GM21619 (cell line): ENCODE results near the gene HIF3A.
"Not testable (repeated sequence)": the region's sequence is repeated elsewhere in the genome, so short reads cannot be mapped to it uniquely, and the experiment has no call there.

Experiments
- ATAC-seq: cut with Tn5 transposase; IDR thresholded peaks from one replicate; pipeline ENCODE4 v1.9.1; 2021; ENCODE audit not compliant: unreplicated experiment

HIF3A gene

DNA sequence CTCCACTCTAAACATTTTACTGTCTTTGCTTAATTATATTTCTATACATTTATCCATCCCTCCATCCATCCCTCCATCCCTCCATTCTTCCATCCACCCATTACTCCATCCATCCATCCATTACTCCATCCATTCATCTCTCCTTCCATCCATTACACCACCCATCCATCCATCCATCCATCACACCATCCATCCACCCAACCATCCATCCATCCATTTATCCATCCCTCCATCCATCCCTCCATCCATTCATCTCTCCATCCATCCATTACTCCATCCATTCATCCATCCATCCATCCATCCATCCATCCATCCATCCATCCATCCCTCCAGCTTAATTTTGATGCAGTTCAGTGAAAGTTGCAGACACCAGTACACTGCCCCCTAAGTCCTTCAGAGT lies 5.0 kb upstream of the HIF3A start:
- no peak for ATAC-seq

DNA sequence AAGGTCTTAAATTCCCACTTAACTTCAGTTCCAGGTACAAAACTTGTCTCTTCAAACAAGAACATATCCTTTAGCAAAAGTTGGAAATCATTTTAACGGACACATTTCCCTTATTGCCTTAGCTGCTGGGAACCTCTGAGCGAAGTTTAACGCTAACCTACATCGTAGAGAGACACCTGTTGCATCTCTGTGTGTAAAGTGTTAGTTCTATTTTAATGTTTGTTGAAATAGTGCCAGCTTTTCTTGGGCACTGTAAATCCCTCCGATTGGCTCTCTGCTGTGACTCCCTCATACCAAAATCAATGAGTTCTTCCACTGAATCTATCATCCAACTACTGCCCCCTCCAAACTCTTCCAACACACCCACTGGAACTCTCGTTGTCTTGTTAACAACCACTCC lies 2.3 kb upstream of the HIF3A start:
- no peak for ATAC-seq

GRCh38 chr19:46295401-46296201 lies 1.2 kb upstream of the HIF3A start:
- ATAC-seq, result no peak

GRCh38 chr19:46296202-46296480 lies 701 bp upstream of the HIF3A start:
- ATAC-seq, result no peak

DNA sequence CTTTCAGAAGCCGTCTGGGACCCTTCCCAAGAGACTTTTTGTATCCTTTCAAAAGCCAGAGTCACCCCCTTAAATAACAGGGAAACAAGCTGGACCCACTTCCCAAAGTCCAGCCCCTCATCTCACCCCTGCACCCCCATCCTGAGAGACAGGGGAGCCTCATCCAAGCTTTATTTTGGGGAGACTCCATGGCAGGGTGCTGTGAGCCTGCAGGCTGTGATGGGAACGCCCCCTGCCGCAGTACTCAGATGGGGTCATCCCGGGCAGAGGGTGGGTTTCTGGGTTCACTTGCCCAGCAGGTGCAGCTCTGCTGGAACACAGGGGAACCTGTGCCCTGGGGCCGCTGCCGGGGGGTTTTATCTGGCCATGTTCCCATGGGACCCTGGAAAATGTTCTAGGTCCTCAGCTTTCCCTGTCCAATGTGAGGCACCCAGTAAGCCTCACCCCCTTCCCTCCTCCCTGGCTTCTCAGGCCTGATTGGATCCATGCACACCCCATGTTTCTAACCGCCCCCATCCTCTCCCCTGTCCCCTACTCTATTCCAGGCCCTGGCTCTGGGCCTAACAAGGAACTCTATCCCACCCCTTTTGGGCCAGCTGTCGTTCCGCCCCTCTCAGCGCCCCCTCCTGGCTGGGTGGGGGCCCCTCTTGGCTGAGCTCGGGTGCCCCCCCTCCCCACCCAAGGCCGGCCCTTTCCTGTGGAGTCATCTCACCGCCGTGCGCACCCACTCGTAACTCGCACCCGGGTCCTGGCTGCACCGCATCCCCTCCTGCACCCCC lies 1.0 kb downstream of the HIF3A start:
- ATAC-seq, result no peak

DNA sequence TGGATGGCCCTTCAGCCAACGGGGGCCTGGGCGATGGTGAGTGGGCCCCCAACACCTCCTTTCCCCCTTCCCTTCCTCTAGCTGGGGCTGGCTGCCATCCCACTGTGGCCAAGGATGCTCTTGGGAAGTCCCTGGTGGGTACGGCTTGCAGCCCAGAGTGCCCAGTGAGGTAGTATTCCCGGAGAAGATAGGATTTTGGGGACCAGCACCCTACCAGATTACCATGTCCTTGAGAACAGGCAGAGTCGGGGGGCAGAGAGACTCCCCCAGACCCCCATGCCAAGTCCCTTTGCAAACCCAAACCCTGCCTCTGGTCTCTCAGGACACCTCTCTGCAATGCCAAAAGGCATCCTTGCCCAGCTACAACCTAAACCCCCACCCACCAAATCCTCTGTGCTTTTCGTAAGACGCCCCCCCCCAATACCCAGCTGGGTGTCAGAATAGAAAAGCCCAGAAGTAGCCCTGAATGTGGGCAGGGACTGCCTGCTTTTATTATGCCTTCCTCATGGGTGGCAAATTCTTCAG lies 1.7 kb downstream of the HIF3A start:
- ATAC-seq, result no peak

GRCh38 chr19:46299004-46299509 lies 2.2 kb downstream of the HIF3A start:
- ATAC-seq, result no peak

DNA sequence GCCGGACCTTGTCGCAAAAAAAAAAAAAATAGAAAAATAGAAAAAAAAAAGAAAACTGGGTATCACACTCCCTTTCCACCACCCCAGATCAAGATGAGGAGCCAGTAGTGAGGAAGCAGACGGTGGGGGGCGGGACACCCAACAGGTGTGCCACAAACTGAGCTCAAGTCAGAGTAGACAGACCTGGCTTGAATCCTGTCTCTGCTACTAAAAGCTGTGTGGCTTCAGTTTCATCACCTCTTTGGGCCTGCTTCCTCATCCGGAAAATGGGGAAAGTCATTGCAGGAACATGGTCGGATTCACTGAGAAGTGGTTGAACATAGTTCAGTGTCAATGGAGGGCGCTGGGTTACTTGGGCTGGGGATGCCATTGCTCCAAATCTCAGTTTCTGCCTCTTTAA lies 2.9 kb downstream of the HIF3A start:
- ATAC-seq, result no peak

DNA sequence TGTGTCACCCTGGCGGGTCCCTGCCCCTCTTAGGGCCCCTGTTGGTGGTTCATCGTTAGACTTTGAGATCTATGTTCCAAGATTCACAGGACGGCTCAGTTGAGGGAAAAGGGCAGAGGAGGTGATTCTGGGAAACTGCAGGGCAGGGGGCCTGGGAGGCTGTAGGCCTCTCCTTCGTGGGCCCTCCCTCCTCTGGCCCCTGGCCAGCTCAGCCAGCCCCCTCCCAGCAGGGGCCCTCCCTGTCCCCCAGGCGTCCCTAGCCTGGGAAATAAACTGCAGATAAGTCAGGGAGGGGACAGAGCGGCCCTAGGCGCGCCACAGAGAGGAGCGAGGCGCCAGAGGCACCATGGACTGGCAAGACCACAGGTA lies 6.5 kb downstream of the HIF3A start:
- no peak for ATAC-seq

DNA sequence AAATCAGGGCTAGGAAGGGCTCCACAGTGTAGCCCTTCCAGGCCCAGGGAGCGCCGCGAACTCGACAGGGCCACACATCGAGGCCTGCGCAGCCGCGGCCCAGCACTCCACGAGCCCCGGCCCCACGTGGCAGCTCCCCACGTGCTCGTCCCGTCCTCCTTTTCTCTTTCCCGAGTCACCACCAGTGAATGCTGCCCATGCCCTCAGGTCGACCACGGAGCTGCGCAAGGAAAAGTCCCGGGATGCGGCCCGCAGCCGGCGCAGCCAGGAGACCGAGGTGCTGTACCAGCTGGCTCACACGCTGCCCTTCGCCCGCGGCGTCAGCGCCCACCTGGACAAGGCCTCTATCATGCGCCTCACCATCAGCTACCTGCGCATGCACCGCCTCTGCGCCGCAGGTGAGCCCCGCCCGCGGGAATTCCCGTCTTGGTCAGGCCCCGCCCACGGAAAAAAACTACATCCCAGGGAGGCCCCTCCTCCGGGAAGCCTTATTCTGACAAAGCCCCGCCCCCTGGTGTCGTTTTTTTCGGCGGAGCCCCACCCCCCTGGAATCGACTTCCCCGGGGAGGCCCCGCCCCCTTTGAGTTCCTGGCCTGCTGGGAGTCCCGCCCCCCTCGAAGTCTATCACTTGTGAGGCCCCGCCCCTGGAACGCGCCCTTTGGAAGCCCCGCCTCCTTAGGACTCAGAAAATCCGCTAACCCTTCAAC lies 7.0 kb downstream of the HIF3A start:
- ATAC-seq, result no peak

DNA sequence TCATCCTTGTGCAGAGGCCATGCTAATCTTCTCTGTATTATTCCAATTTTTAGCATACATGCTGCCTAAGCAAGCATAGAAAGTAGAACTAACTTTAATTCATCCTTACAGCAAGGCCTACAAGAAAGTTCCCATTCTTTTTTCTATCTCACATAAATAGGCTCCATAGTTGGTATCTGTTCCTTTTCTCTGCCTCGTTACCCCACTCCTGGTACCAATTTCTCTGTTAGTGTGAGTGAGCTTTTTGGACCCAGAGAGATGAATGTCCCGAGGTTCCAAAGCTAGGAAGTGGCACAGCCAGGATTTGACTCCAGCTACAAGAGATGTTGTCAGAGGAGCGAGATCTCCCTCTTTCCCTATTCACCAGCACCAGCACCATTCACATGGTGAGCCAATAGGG lies 9.7 kb downstream of the HIF3A start:
- ATAC-seq, result no peak

DNA sequence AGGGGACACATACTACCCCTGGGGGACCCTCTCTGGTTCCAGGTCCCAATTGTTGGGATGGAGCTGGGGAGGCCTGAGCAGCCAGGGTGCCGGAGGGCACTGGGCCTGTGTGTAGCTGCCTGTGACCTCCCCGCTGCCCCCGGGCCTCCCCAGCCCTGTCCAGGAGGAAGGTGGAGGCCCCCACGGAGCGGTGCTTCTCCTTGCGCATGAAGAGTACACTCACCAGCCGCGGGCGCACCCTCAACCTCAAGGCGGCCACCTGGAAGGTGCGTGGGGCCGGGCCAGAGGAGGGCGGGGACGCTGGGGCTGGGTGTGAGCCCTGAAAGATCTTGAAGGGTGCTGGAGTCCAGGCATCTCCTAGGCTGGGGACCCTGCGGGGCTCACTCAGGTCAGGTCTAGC lies 11.7 kb downstream of the HIF3A start:
- no peak for ATAC-seq

DNA sequence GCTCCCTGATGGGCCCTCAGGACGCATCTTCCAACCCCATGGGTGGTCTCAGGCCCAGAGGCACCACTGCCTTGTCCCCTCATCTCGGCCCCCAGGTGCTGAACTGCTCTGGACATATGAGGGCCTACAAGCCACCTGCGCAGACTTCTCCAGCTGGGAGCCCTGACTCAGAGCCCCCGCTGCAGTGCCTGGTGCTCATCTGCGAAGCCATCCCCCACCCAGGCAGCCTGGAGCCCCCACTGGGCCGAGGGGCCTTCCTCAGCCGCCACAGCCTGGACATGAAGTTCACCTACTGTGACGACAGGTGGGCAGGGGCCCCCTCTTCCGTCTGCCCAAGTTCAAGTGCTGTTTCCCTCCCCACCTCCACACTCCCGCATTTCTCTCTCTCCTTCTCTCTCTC lies 12.2 kb downstream of the HIF3A start:
- no peak for ATAC-seq

- no peak for ATAC-seq
Observed at GRCh38 chr19:46311444-46311843, 14.6 kb downstream of the HIF3A start.

GRCh38 chr19:46313540-46314469 lies 17.0 kb downstream of the HIF3A start:
- not testable (repeated sequence) for ATAC-seq

- ATAC-seq, result no peak
Observed at GRCh38 chr19:46317339-46317738, 20.5 kb downstream of the HIF3A start.

GRCh38 chr19:46319613-46320012 lies 22.8 kb downstream of the HIF3A start:
- no peak for ATAC-seq

DNA sequence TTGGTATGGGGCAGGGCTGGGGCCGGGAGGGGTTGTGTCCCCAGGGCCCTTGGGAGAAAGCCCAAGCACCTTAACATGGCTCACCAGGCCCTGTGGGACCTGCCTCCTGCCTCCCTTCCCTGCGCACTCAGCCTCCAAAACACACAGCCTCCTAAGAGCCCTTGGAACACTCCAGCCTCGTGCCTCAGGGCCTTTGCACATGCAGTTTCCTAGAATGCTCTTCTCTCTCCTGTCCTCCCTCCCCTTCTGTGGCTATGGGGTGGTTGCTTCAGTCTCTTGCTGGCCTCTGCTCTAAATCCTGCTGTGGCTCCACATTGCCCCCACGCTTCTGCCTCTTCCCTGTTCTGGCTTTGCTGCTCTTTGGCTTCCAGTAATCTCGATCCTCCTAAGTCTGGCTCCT lies 23.7 kb downstream of the HIF3A start:
- ATAC-seq, result no peak

- ATAC-seq, result no peak
Observed at GRCh38 chr19:46321653-46322052, 24.8 kb downstream of the HIF3A start.

DNA sequence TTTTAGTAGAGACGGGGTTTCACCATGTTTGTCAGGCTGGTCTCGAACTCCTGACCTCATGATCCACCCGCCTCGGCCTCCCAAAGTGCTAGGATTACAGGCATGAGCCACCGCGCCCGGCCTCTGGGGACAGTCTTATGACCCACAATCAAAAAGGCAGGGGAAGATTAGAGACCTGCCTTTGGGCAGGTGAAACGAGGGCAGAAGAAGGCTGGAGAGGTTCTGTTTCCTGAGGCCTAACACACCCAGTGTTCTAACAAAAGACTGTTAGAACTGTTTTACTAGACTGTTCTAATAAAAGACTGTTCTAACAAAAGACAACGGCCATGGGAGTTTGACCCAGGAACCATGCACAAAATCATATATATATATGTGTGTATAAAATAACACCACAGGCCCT lies 26.4 kb downstream of the HIF3A start:
- ATAC-seq, result not testable (repeated sequence)

DNA sequence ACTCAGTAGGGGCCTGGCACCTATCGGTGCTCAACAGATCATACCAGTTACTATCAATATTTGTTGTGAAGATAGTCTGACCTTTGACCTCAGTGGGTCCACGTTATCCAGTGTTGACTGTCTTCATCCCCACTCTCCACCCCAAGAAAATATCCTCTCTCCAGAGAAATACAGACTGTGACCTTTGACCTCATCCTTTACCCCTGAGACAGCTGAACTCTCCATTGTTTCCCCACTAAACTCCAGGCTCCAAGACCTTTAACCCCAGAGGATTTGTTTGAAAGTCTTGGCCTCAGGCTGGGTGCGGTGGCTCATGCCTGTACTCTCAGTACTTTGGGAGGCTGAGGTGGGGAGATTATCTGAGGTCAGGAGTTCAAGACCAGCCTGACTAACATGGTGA lies 27.4 kb downstream of the HIF3A start:
- no peak for ATAC-seq
